Panc1 (cell line): ENCODE data around the gene BCL11B. TPM values are rescaled to one million over a fixed set of nuclear protein-coding genes. Genes with fewer than 3 reads are reported as not detected.

Experiments used
- ATAC-seq: fragments of 200-7000 bp; cut with Tn5 transposase; 2 replicates; pipeline ENCODE4 v1.9.1; 2020; ENCODE audit warnings: mild to moderate bottlenecking, moderate library complexity
- BruUV-seq: library from RNA; stranded (reverse); fragments of 400-500 nt; replicated peaks from 2 replicates; lab custom pipeline; 2021; lab: Mats Ljungman, UMichigan
- CTCF ChIA-PET: fragments of 300-600 bp; sonication (Branson Sonifier 250); formaldehyde crosslinking; loops from one replicate; lab custom pipeline; 2022; ENCODE audit warnings: antibody characterized with exemption; lab: Charles Lee
- POLR2A ChIA-PET: fragments of 300-600 bp; sonication (Branson Sonifier 250); formaldehyde crosslinking; loops from one replicate; lab custom pipeline; 2022; ENCODE audit warnings: antibody characterized with exemption; lab: Charles Lee
- DNase-seq: peaks from one replicate; pipeline ENCODE4 v3.0.0-alpha.2; 2010; ENCODE audit warnings: low read depth, low spot score
- H3K27ac ChIP-seq: 2 replicates; pipeline ENCODE4 v1.5.1; 2011; ENCODE audit warnings: mild to moderate bottlenecking, low read length, inconsistent platforms
- H3K27me3 ChIP-seq: fragments of 200-500 bp; sonication (Bioruptor generic); 2 replicates; pipeline ENCODE4 v1.6.0; 2014; ENCODE audit warnings: low read length, inconsistent platforms; ENCODE audit not compliant: control insufficient read depth, insufficient read depth
- H3K36me3 ChIP-seq: fragments of 200-500 bp; sonication (Bioruptor generic); 2 replicates; pipeline ENCODE4 v1.5.1; 2014; ENCODE audit warnings: inconsistent platforms, mild to moderate bottlenecking, low read length, moderate library complexity; ENCODE audit not compliant: control insufficient read depth, insufficient read depth
- H3K4me1 ChIP-seq: 2 replicates; pipeline ENCODE4 v1.5.1; 2011; ENCODE audit warnings: inconsistent platforms, mild to moderate bottlenecking, low read length, moderate library complexity; ENCODE audit not compliant: control insufficient read depth, insufficient read depth
- H3K4me3 ChIP-seq, 2 experiments: 2 replicates each; pipeline ENCODE4 v1.5.1; 2011 to 2012; ENCODE audit warnings: low read depth in 2 of 2, low read length in 2 of 2, mild to moderate bottlenecking in 2 of 2, inconsistent platforms in 1 of 2, moderate library complexity in 1 of 2
- H3K9me3 ChIP-seq: fragments of 200-500 bp; sonication (Bioruptor generic); 2 replicates; pipeline ENCODE4 v1.5.1; 2014; ENCODE audit warnings: low read depth, mild to moderate bottlenecking, inconsistent platforms, low read length, moderate library complexity; ENCODE audit not compliant: control insufficient read depth, insufficient read depth
- CTCF ChIP-seq: fragments of 450-650 bp; IDR thresholded peaks from 2 replicates; pipeline ENCODE4 v1.5.1; 2017; ENCODE audit warnings: mild to moderate bottlenecking
- POLR2AphosphoS5 ChIP-seq: IDR thresholded peaks from 2 replicates; pipeline ENCODE4 v1.6.1; 2012; ENCODE audit warnings: mild to moderate bottlenecking, low read depth, low read length, moderate library complexity
- SIN3A ChIP-seq: IDR thresholded peaks from 2 replicates; pipeline ENCODE4 v1.6.1; 2012; ENCODE audit warnings: low read depth, mild to moderate bottlenecking, low read length, moderate library complexity, borderline replicate concordance; ENCODE audit not compliant: insufficient read depth
- TCF7L2 ChIP-seq: IDR thresholded peaks from 2 replicates; pipeline ENCODE4 v1.6.1; 2011; ENCODE audit warnings: mild to moderate bottlenecking, low read depth, low read length, inconsistent platforms
- in situ Hi-C: cut with HindIII; loops from 2 replicates; pipeline ENCODE4 v1.10.0; 2016; ENCODE audit warnings: low sequenced_read_pairs, low pct_unique_long_range_greater_than_20kb
- intact Hi-C: fragments of 100-400 bp; cut with micrococcal nuclease; formaldehyde crosslinking; loops from one replicate; pipeline ENCODE4 v1.10.0; 2022; ENCODE audit not compliant: unreplicated experiment
- total RNA-seq: library from RNA; stranded (reverse); gene quantifications from one replicate; pipeline ENCODE4 v1.2.1, GENCODE V29; 2021; ENCODE audit not compliant: unreplicated experiment
- TF ChIP-seq, protein P1 (sequence below), 2 experiments: IDR thresholded peaks; 2 replicates each; pipeline ENCODE4 v1.6.1; 2011 to 2012; ENCODE audit warnings: low read depth in 2 of 2, control low read depth in 1 of 2, low read length in 1 of 2, mild to moderate bottlenecking in 1 of 2, moderate library complexity in 1 of 2; ENCODE audit not compliant: insufficient read depth in 1 of 2

BCL11B gene
- total RNA-seq, 1 experiment from 2014 or later, result 0.23 TPM

DNA sequence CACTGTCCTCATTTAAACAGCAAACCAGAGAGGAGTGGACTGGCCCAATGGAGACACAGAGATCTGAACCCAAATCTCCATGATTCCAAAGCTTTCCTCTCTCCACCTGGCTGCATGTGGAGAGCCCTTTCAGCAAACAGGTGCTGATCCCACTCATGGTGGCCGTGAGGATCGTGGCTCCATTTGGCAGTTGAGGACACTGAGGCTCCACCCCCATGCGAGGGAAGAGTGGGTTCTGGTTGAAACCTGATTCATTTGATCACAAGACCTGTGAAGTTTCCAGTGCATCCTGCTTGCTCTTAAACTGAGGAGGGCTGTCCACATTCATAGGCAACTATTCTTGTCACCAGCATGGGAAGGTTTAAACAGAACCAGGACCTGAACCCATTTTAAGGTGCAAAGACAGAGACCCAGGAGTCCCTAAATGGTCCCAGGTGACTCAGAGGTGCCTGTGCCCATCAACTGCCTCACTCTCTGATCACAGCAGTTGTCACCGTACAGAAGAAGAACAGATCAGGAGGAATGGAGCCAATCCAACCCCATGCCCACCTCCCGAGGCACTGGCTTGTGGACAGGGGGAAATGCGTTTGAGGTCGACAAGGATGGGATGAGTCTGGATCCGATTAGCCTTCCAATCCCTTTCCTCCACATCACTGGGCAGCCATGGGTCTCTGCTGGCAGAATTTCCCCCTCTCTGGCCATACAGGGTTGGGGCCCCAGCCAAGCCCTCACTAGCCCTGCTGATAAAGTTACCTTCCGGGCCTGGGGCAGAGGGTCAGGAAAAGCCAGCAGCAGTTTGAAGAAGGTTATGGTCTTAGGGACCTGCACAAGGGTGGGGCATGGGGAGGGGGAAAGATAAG, 45.5 kb upstream of the BCL11B start:
- H3K4me3 ChIP-seq, result no peak overlapping the region
- H3K27me3 ChIP-seq, result no peaks in the 10 kb centered on the region
- intact Hi-C loops, result no loop called here
- no peak overlapping the region for H3K27ac ChIP-seq
- H3K4me1 ChIP-seq, result no peaks in the 10 kb centered on the region
- no TSS peak for BruUV-seq
- in situ Hi-C loops, result no loop called here
- DNase-seq (no peak), ATAC-seq (no peak)
- POLR2A ChIA-PET, result no interaction called here
- H3K36me3 ChIP-seq, result no peaks in the 10 kb centered on the region
- TF ChIP-seq CTCF, result no peak
- no peak for TF ChIP-seq POLR2AphosphoS5
- no peak for TF ChIP-seq TCF7L2
- TF ChIP-seq, protein P1, sequence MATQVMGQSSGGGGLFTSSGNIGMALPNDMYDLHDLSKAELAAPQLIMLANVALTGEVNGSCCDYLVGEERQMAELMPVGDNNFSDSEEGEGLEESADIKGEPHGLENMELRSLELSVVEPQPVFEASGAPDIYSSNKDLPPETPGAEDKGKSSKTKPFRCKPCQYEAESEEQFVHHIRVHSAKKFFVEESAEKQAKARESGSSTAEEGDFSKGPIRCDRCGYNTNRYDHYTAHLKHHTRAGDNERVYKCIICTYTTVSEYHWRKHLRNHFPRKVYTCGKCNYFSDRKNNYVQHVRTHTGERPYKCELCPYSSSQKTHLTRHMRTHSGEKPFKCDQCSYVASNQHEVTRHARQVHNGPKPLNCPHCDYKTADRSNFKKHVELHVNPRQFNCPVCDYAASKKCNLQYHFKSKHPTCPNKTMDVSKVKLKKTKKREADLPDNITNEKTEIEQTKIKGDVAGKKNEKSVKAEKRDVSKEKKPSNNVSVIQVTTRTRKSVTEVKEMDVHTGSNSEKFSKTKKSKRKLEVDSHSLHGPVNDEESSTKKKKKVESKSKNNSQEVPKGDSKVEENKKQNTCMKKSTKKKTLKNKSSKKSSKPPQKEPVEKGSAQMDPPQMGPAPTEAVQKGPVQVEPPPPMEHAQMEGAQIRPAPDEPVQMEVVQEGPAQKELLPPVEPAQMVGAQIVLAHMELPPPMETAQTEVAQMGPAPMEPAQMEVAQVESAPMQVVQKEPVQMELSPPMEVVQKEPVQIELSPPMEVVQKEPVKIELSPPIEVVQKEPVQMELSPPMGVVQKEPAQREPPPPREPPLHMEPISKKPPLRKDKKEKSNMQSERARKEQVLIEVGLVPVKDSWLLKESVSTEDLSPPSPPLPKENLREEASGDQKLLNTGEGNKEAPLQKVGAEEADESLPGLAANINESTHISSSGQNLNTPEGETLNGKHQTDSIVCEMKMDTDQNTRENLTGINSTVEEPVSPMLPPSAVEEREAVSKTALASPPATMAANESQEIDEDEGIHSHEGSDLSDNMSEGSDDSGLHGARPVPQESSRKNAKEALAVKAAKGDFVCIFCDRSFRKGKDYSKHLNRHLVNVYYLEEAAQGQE (IDR thresholded peaks at IDR 0.05; ENCODE audit: insufficient read depth in 1 of 2, low read depth in 2 of 2, low read length in 1 of 2), result no peak
- TF ChIP-seq SIN3A, result no peak
- H3K9me3 ChIP-seq, result no peaks in the 10 kb centered on the region
- CTCF ChIA-PET, result no interaction called here

DNA sequence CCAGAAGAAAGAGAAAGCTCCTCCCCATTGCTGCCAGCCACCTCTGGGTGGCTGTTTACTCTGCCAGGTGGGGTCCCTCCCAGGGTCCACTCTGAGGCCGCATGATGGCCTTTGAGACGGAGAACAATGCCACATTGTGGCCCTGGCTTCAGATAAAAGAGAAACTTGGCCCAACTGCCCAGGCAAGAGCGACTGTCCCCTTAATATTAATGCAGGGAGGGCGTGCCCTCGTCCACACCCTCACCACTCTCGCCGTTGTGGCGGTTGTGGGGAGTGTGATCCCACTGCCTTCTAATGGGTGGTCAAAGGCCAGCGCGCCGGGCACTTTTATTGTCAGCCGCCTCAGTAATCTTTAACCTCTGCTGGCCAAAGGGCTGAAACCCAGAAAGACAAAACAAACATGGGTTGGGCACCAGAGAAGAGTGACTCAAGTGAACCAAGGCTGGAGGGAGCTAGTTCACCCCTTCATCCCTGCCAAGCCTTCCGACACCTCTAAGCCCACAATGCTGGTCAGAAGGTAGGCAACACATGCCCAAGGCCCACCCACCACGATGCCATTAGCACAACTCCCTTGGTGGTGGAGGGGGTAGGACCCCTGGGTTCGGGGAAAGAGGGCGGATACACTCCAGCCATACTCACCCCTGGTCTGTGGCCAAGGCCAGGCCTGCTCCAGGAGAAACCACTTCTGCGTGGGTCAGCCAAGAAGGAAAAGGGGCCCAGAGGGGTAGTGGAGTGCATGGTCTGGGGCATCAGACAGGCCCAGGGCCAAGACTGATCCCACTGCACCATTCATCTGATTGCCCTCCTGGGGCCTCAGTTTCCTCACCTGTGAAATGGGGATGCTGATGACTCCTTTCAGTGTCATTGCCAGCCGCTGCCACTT, 44.5 kb upstream of the BCL11B start:
- no peak for TF ChIP-seq POLR2AphosphoS5
- TF ChIP-seq CTCF, result no peak
- TF ChIP-seq TCF7L2, result no peak
- no peak for TF ChIP-seq SIN3A
- TF ChIP-seq, protein P1 (IDR thresholded peaks at IDR 0.05; ENCODE audit: insufficient read depth in 1 of 2, low read depth in 2 of 2, low read length in 1 of 2), result no peak
- H3K9me3 ChIP-seq, result no peaks in the 10 kb centered on the region
- H3K27me3 ChIP-seq, result no peaks in the 10 kb centered on the region
- CTCF ChIA-PET, result no interaction called here
- H3K4me1 ChIP-seq, result no peaks in the 10 kb centered on the region
- no peak overlapping the region for H3K27ac ChIP-seq
- intact Hi-C loops, result no loop called here
- DNase-seq (no peak), ATAC-seq (no peak)
- no peak overlapping the region for H3K4me3 ChIP-seq
- POLR2A ChIA-PET, result no interaction called here
- no TSS peak for BruUV-seq
- no peaks in the 10 kb centered on the region for H3K36me3 ChIP-seq
- in situ Hi-C loops, result no loop called here
